MM.1S (cell line): ENCODE data around the gene TYK2.
"Not testable (repeated sequence)": the region's sequence is repeated elsewhere in the genome, so short reads cannot be mapped to it uniquely, and the experiment has no call there.

Experiments used
- DNase-seq: peaks from one replicate; pipeline ENCODE4 v3.0.0-alpha.2; 2015
- H2AFZ ChIP-seq: fragments of 300-600 bp; sonication (generic); 2 replicates; pipeline ENCODE4 v1.6.0; 2016; ENCODE audit warnings: antibody characterized with exemption, low read length
- H3F3A ChIP-seq: fragments of 300-600 bp; sonication (generic); 2 replicates; pipeline ENCODE4 v1.6.1; 2016; ENCODE audit warnings: mild to moderate bottlenecking, antibody characterized with exemption, low read length, moderate library complexity, mixed read lengths; ENCODE audit not compliant: insufficient read depth
- H3K27ac ChIP-seq: fragments of 300-600 bp; sonication (generic); 2 replicates; pipeline ENCODE4 v1.5.1; 2016; ENCODE audit warnings: mild to moderate bottlenecking, low read length
- H3K27me3 ChIP-seq: fragments of 300-600 bp; sonication (generic); replicated peaks from 2 replicates; pipeline ENCODE4 v1.6.0; 2016; ENCODE audit warnings: low read length; ENCODE audit not compliant: insufficient read depth
- H3K36me3 ChIP-seq: fragments of 300-600 bp; sonication (generic); replicated peaks from 2 replicates; pipeline ENCODE4 v1.6.1; 2016; ENCODE audit warnings: mild to moderate bottlenecking, low read length, mixed read lengths; ENCODE audit not compliant: insufficient read depth
- H3K4me1 ChIP-seq: fragments of 300-600 bp; sonication (generic); 2 replicates; pipeline ENCODE4 v1.6.1; 2016; ENCODE audit warnings: low read length, mixed read lengths
- H3K4me2 ChIP-seq: fragments of 300-600 bp; sonication (generic); 2 replicates; pipeline ENCODE4 v1.6.0; 2016; ENCODE audit warnings: low read depth, low read length
- H3K4me3 ChIP-seq: fragments of 300-600 bp; sonication (generic); 2 replicates; pipeline ENCODE4 v1.5.1; 2016; ENCODE audit warnings: low read length, mixed read lengths
- H3K79me2 ChIP-seq: fragments of 300-600 bp; sonication (generic); 2 replicates; pipeline ENCODE4 v1.6.1; 2016; ENCODE audit warnings: mixed run types, low read length, mixed read lengths
- H3K9ac ChIP-seq: fragments of 300-600 bp; sonication (generic); 2 replicates; pipeline ENCODE4 v1.6.1; 2016; ENCODE audit warnings: low read length, mixed read lengths
- H3K9me2 ChIP-seq: fragments of 300-600 bp; sonication (generic); replicated peaks from 2 replicates; pipeline ENCODE4 v1.6.1; 2016; ENCODE audit warnings: mild to moderate bottlenecking, low read length, mixed read lengths; ENCODE audit not compliant: insufficient read depth
- H3K9me3 ChIP-seq: fragments of 300-600 bp; sonication (generic); replicated peaks from 2 replicates; pipeline ENCODE4 v1.6.1; 2016; ENCODE audit warnings: mild to moderate bottlenecking, low read length, mixed read lengths; ENCODE audit not compliant: insufficient read depth
- H4K20me1 ChIP-seq: fragments of 300-600 bp; sonication (generic); 2 replicates; pipeline ENCODE4 v1.6.1; 2016; ENCODE audit warnings: mild to moderate bottlenecking, low read length, moderate library complexity, mixed read lengths; ENCODE audit not compliant: insufficient read depth
- CTCF ChIP-seq: fragments of 300-600 bp; sonication (generic); IDR thresholded peaks from 2 replicates; pipeline ENCODE4 v1.5.1; 2016; ENCODE audit warnings: antibody characterized with exemption, low read length, mixed read lengths
- EZH2 ChIP-seq: fragments of 300-600 bp; sonication (generic); optimal IDR thresholded peaks from 2 replicates; pipeline ENCODE3; 2017; ENCODE audit warnings: low read depth, mild to moderate bottlenecking, antibody characterized with exemption, low read length, mixed read lengths
- EZH2phosphoT487 ChIP-seq: fragments of 300-600 bp; sonication (generic); IDR thresholded peaks from 2 replicates; pipeline ENCODE4 v1.6.1; 2018; ENCODE audit warnings: antibody characterized with exemption, low read length

The TYK2 gene

GRCh38 chr19:10402441-10403038 lies 22.2 kb upstream of the TYK2 start:
- 0 out of 2 replicates have a peak, but pooled peaks cover 4% of the 10 kb centered on the region for H3F3A ChIP-seq
- peaks cover 57% of the 10 kb centered on the region for H3K79me2 ChIP-seq
- H3K9me3 ChIP-seq, result no peaks in the 10 kb centered on the region
- no peak for DNase-seq
- no peak for TF ChIP-seq EZH2
- no peak for TF ChIP-seq CTCF
- TF ChIP-seq EZH2phosphoT487, result no peak
- H3K4me3 ChIP-seq, result peak overlapping the region; percentile 97
- H3K36me3 ChIP-seq, result no peaks in the 10 kb centered on the region
- H3K27me3 ChIP-seq, result no peaks in the 10 kb centered on the region
- H3K9me2 ChIP-seq, result no peaks in the 10 kb centered on the region
- peaks cover 14% of the 10 kb centered on the region for H3K4me1 ChIP-seq
- H2AFZ ChIP-seq, result peak overlapping the region; percentile 78
- H3K9ac ChIP-seq, result peak overlapping the region; percentile 95
- H3K4me2 ChIP-seq, result peak overlapping the region; percentile 100
- H3K27ac ChIP-seq, result no peak overlapping the region
- H4K20me1 ChIP-seq, result 0 out of 2 replicates have a peak, but pooled peaks cover 3% of the 10 kb centered on the region

GRCh38 chr19:10399878-10400277 lies 19.5 kb upstream of the TYK2 start:
- Histone ChIP-seq H3K27me3 (no peaks in the 10 kb centered on the region), H3K4me3 (no peak overlapping the region), H3K79me2 (peaks cover 70% of the 10 kb centered on the region), H3K9ac (no peak overlapping the region), H3K36me3 (no peaks in the 10 kb centered on the region), H3K27ac (no peak overlapping the region), H4K20me1 (0 out of 2 replicates have a peak, but pooled peaks cover 3% of the 10 kb centered on the region), H3K4me2 (no peak overlapping the region), H3K9me2 (no peaks in the 10 kb centered on the region), H3K9me3 (no peaks in the 10 kb centered on the region), H3K4me1 (peaks cover 11% of the 10 kb centered on the region), H3F3A (no peaks in the 10 kb centered on the region), H2AFZ (no peak overlapping the region)
- DNase-seq, result no peak
- no peak for TF ChIP-seq EZH2phosphoT487
- TF ChIP-seq EZH2, result no peak
- TF ChIP-seq CTCF, result no peak

GRCh38 chr19:10399340-10399739 lies 19.0 kb upstream of the TYK2 start:
- not testable (repeated sequence) for H3K27ac ChIP-seq, H3K4me2 ChIP-seq, H3K36me3 ChIP-seq, H3K9me2 ChIP-seq, H3K9ac ChIP-seq, H3K27me3 ChIP-seq, DNase-seq, H4K20me1 ChIP-seq, H2AFZ ChIP-seq, H3K4me3 ChIP-seq, H3K9me3 ChIP-seq, H3F3A ChIP-seq
- H3K79me2 ChIP-seq, result peaks cover 70% of the 10 kb centered on the region
- peaks cover 11% of the 10 kb centered on the region for H3K4me1 ChIP-seq

GRCh38 chr19:10398819-10399218 lies 18.4 kb upstream of the TYK2 start:
- Histone ChIP-seq H3K9me2 (no peaks in the 10 kb centered on the region), H3K4me1 (peaks cover 11% of the 10 kb centered on the region), H3K9ac (no peak overlapping the region), H3K79me2 (peaks cover 70% of the 10 kb centered on the region), H3K27ac (no peak overlapping the region), H2AFZ (no peak overlapping the region), H3K4me2 (no peak overlapping the region), H3F3A (no peaks in the 10 kb centered on the region), H3K9me3 (no peaks in the 10 kb centered on the region), H3K4me3 (no peak overlapping the region), H4K20me1 (0 out of 2 replicates have a peak, but pooled peaks cover 3% of the 10 kb centered on the region), H3K27me3 (no peaks in the 10 kb centered on the region), H3K36me3 (no peaks in the 10 kb centered on the region)
- DNase-seq, result no peak
- TF ChIP-seq EZH2phosphoT487 (no peak), EZH2 (no peak), CTCF (no peak)
